SK-N-SH (cell line): ENCODE data around the gene GADL1. TPM values are rescaled to one million over a fixed set of nuclear protein-coding genes. Genes with fewer than 3 reads are reported as not detected.
A peak's percentile ranks its signal among the peaks of the same experiment; 100 is the strongest.

ENCODE experiments used
- CTCF ChIA-PET: fragments of 300-600, 350-600 bp; formaldehyde crosslinking; extraction: SDS; loops from one replicate; lab custom pipeline; 2021; lab: Yijun Ruan, JAX
- POLR2A ChIA-PET: fragments of 350-600 bp; sonication (Branson Sonifier 250); formaldehyde crosslinking; extraction: SDS; loops from one replicate; lab custom pipeline; 2020; ENCODE audit warnings: antibody characterized with exemption, inconsistent platforms; lab: Yijun Ruan, JAX
- DNase-seq: peaks from one replicate; pipeline ENCODE4 v3.0.0; 2012
- H2AFZ ChIP-seq: fragments of 200-600 bp; sonication (generic); 2 replicates; pipeline ENCODE4 v1.8.1; 2016; ENCODE audit warnings: antibody characterized with exemption, mild to moderate bottlenecking, low read depth
- H3F3A ChIP-seq: fragments of 200-600 bp; sonication (generic); replicated peaks from 2 replicates; pipeline ENCODE3; 2016; ENCODE audit warnings: antibody characterized with exemption, mild to moderate bottlenecking; ENCODE audit not compliant: insufficient read depth
- H3K27ac ChIP-seq, 2 experiments: fragments of 200-500 bp in 1 of 2; fragments of 200-600 bp in 1 of 2; sonication (Bioruptor generic) in 1 of 2; sonication (generic), shearing (Covaris generic) in 1 of 2; 2 replicates each; pipeline versions ENCODE4 v1.5.1 to v1.6.1; 2014 to 2016; ENCODE audit warnings: low read depth in 2 of 2, inconsistent platforms in 1 of 2, low read length in 1 of 2, mild to moderate bottlenecking in 1 of 2, mixed read lengths in 1 of 2
- H3K27me3 ChIP-seq: fragments of 200-600 bp; sonication (generic), shearing (Covaris generic); 2 replicates; pipeline ENCODE4 v1.6.1; 2016; ENCODE audit warnings: mixed run types; ENCODE audit not compliant: insufficient read depth
- H3K36me3 ChIP-seq, 2 experiments: fragments of 200-500 bp in 1 of 2; fragments of 200-600 bp in 1 of 2; sonication (Bioruptor generic) in 1 of 2; sonication (generic) in 1 of 2; replicated peaks in 1 of 2; 2 replicates each; pipeline versions ENCODE3 to v1.5.1; 2014 to 2016; ENCODE audit warnings: low read length in 1 of 2, mild to moderate bottlenecking in 1 of 2; ENCODE audit not compliant: insufficient read depth in 2 of 2, control insufficient read depth in 1 of 2
- H3K4me1 ChIP-seq, 2 experiments: fragments of 200-500 bp in 1 of 2; fragments of 200-600 bp in 1 of 2; sonication (Bioruptor generic) in 1 of 2; sonication (generic), shearing (Covaris generic) in 1 of 2; 2 replicates each; pipeline versions ENCODE4 v1.5.1 to v1.6.1; 2014 to 2016; ENCODE audit warnings: low read depth in 1 of 2, low read length in 1 of 2, mixed run types in 1 of 2; ENCODE audit not compliant: insufficient read depth in 2 of 2, control insufficient read depth in 1 of 2
- H3K4me2 ChIP-seq: fragments of 200-600 bp; sonication (generic), shearing (Covaris generic); 2 replicates; pipeline ENCODE4 v1.6.1; 2017; ENCODE audit warnings: mixed run types
- H3K4me3 ChIP-seq, 2 experiments: fragments of 200-500 bp in 1 of 2; fragments of 200-600 bp in 1 of 2; sonication (Bioruptor generic) in 1 of 2; sonication (generic), shearing (Covaris generic) in 1 of 2; 2 replicates each; pipeline versions ENCODE4 v1.5.1 to v1.8.1; 2014 to 2016; ENCODE audit warnings: low read depth in 2 of 2, inconsistent platforms in 1 of 2, low read length in 1 of 2, mild to moderate bottlenecking in 1 of 2, mixed read lengths in 1 of 2, moderate library complexity in 1 of 2
- H3K79me2 ChIP-seq: fragments of 200-600 bp; sonication (generic); 2 replicates; pipeline ENCODE4 v1.8.1; 2017; ENCODE audit warnings: mild to moderate bottlenecking; ENCODE audit not compliant: insufficient read depth
- H3K9ac ChIP-seq: fragments of 200-600 bp; sonication (generic); 2 replicates; pipeline ENCODE4 v1.6.1; 2017; ENCODE audit warnings: mixed run types
- H3K9me2 ChIP-seq: fragments of 200-600 bp; sonication (generic); 2 replicates; pipeline ENCODE4 v1.6.1; 2017; ENCODE audit warnings: mixed run types
- H3K9me3 ChIP-seq: fragments of 200-600 bp; sonication (generic); 2 replicates; pipeline ENCODE4 v1.6.1; 2017; ENCODE audit warnings: mixed run types, mild to moderate bottlenecking, moderate library complexity
- H4K20me1 ChIP-seq: fragments of 200-600 bp; sonication (generic); 2 replicates; pipeline ENCODE4 v1.6.1; 2017; ENCODE audit warnings: mild to moderate bottlenecking, mixed run types; ENCODE audit not compliant: insufficient read depth
- ELF1 ChIP-seq: IDR thresholded peaks from 2 replicates; pipeline ENCODE4 v1.4.0; 2012
- FOSL2 ChIP-seq: IDR thresholded peaks from 2 replicates; pipeline ENCODE4 v1.4.0; 2012; ENCODE audit warnings: low read depth, mild to moderate bottlenecking, moderate library complexity, borderline replicate concordance
- FOXJ3 ChIP-seq: sonication (generic); formaldehyde crosslinking; IDR thresholded peaks from 2 replicates; pipeline ENCODE4 v1.5.1; 2020; ENCODE audit warnings: mild to moderate bottlenecking, missing genetic modification reagents
- GABPA ChIP-seq: IDR thresholded peaks from 2 replicates; pipeline ENCODE4 v1.4.0; 2012; ENCODE audit warnings: low read depth, mild to moderate bottlenecking
- GATA2 ChIP-seq: sonication (generic); formaldehyde crosslinking; IDR thresholded peaks from 2 replicates; pipeline ENCODE4 v1.5.0; 2020; ENCODE audit warnings: mild to moderate bottlenecking, missing genetic modification reagents
- JUND ChIP-seq: IDR thresholded peaks from 2 replicates; pipeline ENCODE4 v1.4.0; 2012
- MAX ChIP-seq: IDR thresholded peaks from 2 replicates; pipeline ENCODE4 v1.4.0; 2012; ENCODE audit warnings: low read depth
- MEF2A ChIP-seq: IDR thresholded peaks from 2 replicates; pipeline ENCODE4 v1.4.0; 2012; ENCODE audit warnings: low read depth, borderline replicate concordance
- MXI1 ChIP-seq: IDR thresholded peaks from 2 replicates; pipeline ENCODE4 v1.6.1; 2012; ENCODE audit warnings: mild to moderate bottlenecking, low read depth, low read length, improper control_type of control experiment
- NFIC ChIP-seq: IDR thresholded peaks from 2 replicates; pipeline ENCODE4 v1.4.0; 2012; ENCODE audit warnings: borderline replicate concordance
- POLR2AphosphoS5 ChIP-seq: IDR thresholded peaks from 2 replicates; pipeline ENCODE4 v1.6.1; 2012; ENCODE audit warnings: low read depth, low read length
- RAD21 ChIP-seq: IDR thresholded peaks from 2 replicates; pipeline ENCODE4 v1.6.1; 2012; ENCODE audit warnings: mild to moderate bottlenecking, low read length
- RCOR1 ChIP-seq: fragments of 150-350 bp; IDR thresholded peaks from 2 replicates; pipeline ENCODE4 v1.6.1; 2017; ENCODE audit warnings: antibody characterized with exemption, low read length
- RXRA ChIP-seq: IDR thresholded peaks from 2 replicates; pipeline ENCODE4 v1.4.0; 2012; ENCODE audit warnings: low read depth, mild to moderate bottlenecking, borderline replicate concordance
- SIN3A ChIP-seq: IDR thresholded peaks from 2 replicates; pipeline ENCODE4 v1.6.1; 2012; ENCODE audit warnings: low read depth, mild to moderate bottlenecking, low read length, moderate library complexity, borderline replicate concordance
- SMC3 ChIP-seq: IDR thresholded peaks from 2 replicates; pipeline ENCODE4 v1.6.1; 2012; ENCODE audit warnings: low read depth, low read length, improper control_type of control experiment
- TCF12 ChIP-seq: IDR thresholded peaks from 2 replicates; pipeline ENCODE4 v1.4.0; 2012
- USF2 ChIP-seq: fragments of 150-350 bp; IDR thresholded peaks from 2 replicates; pipeline ENCODE4 v1.6.1; 2017; ENCODE audit warnings: antibody characterized with exemption, low read length, low read depth, borderline replicate concordance
- ZBTB33 ChIP-seq: IDR thresholded peaks from 2 replicates; pipeline ENCODE4 v1.4.0; 2012; ENCODE audit warnings: low read depth, borderline replicate concordance
- WGBS: methylation state at CpG from one replicate; pipeline ENCODE4 v1.1.6; 2017; ENCODE audit warnings: low lambda C conversion rate; 5-methylcytosine and 5-hydroxymethylcytosine counted together
- polyA plus RNA-seq, 3 experiments: library from polyadenylated mRNA; depleted of rRNA; stranded (reverse); fragments of >200 nt; gene quantifications; 2 replicates each; pipeline ENCODE4 v1.2.3, GENCODE V29; 2012
- TF ChIP-seq, protein P1 (sequence below): fragments of 200-600 bp; sonication (generic); IDR thresholded peaks from 2 replicates; pipeline ENCODE4 v1.6.1; 2017; ENCODE audit warnings: antibody characterized with exemption, mild to moderate bottlenecking, moderate library complexity
- TF ChIP-seq, protein P2 (sequence below): IDR thresholded peaks from 2 replicates; pipeline ENCODE4 v1.4.0; 2012; ENCODE audit warnings: low read depth, borderline replicate concordance

The GADL1 gene
- polyA plus RNA-seq, 1 of the 3 experiments (the other 2 are of a cell fraction), result not detected

- Histone ChIP-seq H3K79me2 (peaks cover 44% of the 10 kb centered on the region), H3K9me3 (no peaks in the 10 kb centered on the region), H3K4me1 (peaks cover 33 to 46% of the 10 kb centered on the region in 2 experiments), H2AFZ (no peak overlapping the region), H3K4me3 (no peak overlapping the region), H3K27ac (peak overlapping the region; percentile 80 to 96), H3K9ac (no peak overlapping the region), H3K36me3 (peaks cover 19 to 59% of the 10 kb centered on the region in 2 experiments)
- no peak for TF ChIP-seq GATA2 (CRISPR knock-in tag)
- TF ChIP-seq JUND, result no peak
- TF ChIP-seq MXI1, result no peak
- no peak for TF ChIP-seq USF2
- TF ChIP-seq, all 33 proteins: peak for 0
- DNase-seq, result no peak
- Histone ChIP-seq H3F3A (peaks cover 30% of the 10 kb centered on the region), H3K9me2 (no peaks in the 10 kb centered on the region), H3K4me2 (peak overlapping the region; percentile 65; the same call in 1 of the 2 replicates), H3K27me3 (no peaks in the 10 kb centered on the region), H4K20me1 (no peaks in the 10 kb centered on the region)
- ChIA-PET CTCF (interaction anchor here (0.7 to 9.4 kb wide), 4 partner anchors 31 to 648 kb away, joined by 3 to 117 read pairs (median 7); partner anchors contain the start of gene TGFBR2), POLR2A (no interaction called here)
- WGBS, result 100% methylated on average over 2 of the region's 2 CpGs
Measured at GRCh38 chr3:30690199-30690598, 204.3 kb downstream of the GADL1 start.

- Histone ChIP-seq H3K36me3 (peaks cover 18 to 56% of the 10 kb centered on the region in 2 experiments), H3K9me2 (no peaks in the 10 kb centered on the region), H3F3A (peaks cover 30% of the 10 kb centered on the region), H3K4me3 (peak overlapping the region in 1 of 2 experiments; percentile 17; a peak in 2 of 4 replicates), H3K9ac (peak overlapping the region; percentile 26; the same call in 1 of the 2 replicates), H3K79me2 (peaks cover 53% of the 10 kb centered on the region), H3K27ac (peak overlapping the region; percentile 80 to 96), H3K27me3 (no peaks in the 10 kb centered on the region), H4K20me1 (no peaks in the 10 kb centered on the region), H3K4me1 (peaks cover 31 to 58% of the 10 kb centered on the region in 2 experiments), H2AFZ (0 out of 2 replicates have a peak overlapping the region, but pooled peaks have one; percentile 34), H3K4me2 (peak overlapping the region; percentile 65), H3K9me3 (no peaks in the 10 kb centered on the region)
- 26% methylated on average over 10 of the region's 10 CpGs for WGBS
- peak; percentile 71 for DNase-seq
- ChIA-PET CTCF (interaction anchor here (0.6 to 3.0 kb wide), 5 partner anchors 34 to 646 kb away, joined by 3 to 11 read pairs (median 3); no protein-coding TSS in a partner anchor), POLR2A (no interaction called here)
- TF ChIP-seq RAD21, result peak; percentile 46
- TF ChIP-seq, protein P1, sequence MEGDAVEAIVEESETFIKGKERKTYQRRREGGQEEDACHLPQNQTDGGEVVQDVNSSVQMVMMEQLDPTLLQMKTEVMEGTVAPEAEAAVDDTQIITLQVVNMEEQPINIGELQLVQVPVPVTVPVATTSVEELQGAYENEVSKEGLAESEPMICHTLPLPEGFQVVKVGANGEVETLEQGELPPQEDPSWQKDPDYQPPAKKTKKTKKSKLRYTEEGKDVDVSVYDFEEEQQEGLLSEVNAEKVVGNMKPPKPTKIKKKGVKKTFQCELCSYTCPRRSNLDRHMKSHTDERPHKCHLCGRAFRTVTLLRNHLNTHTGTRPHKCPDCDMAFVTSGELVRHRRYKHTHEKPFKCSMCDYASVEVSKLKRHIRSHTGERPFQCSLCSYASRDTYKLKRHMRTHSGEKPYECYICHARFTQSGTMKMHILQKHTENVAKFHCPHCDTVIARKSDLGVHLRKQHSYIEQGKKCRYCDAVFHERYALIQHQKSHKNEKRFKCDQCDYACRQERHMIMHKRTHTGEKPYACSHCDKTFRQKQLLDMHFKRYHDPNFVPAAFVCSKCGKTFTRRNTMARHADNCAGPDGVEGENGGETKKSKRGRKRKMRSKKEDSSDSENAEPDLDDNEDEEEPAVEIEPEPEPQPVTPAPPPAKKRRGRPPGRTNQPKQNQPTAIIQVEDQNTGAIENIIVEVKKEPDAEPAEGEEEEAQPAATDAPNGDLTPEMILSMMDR, result no peak
- TF ChIP-seq MXI1, result peak; percentile 59; the same call in 1 of the 2 replicates
- TF ChIP-seq FOSL2, result peak; percentile 23
- TF ChIP-seq SIN3A, result no peak
- no peak for TF ChIP-seq ELF1
- peak; percentile 14; the same call in 1 of the 2 replicates for TF ChIP-seq SMC3
- no peak for TF ChIP-seq GABPA
- no peak for TF ChIP-seq ZBTB33
- no peak for TF ChIP-seq MEF2A
- TF ChIP-seq POLR2AphosphoS5, result no peak; the same call in 1 of the 2 replicates
- peak; percentile 81 for TF ChIP-seq TCF12
- peak; percentile 99 for TF ChIP-seq FOXJ3
- TF ChIP-seq NFIC, result peak; percentile 87
- TF ChIP-seq RCOR1, result peak; percentile 95
- TF ChIP-seq, protein P2, sequence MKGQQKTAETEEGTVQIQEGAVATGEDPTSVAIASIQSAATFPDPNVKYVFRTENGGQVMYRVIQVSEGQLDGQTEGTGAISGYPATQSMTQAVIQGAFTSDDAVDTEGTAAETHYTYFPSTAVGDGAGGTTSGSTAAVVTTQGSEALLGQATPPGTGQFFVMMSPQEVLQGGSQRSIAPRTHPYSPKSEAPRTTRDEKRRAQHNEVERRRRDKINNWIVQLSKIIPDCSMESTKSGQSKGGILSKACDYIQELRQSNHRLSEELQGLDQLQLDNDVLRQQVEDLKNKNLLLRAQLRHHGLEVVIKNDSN, result no peak
- TF ChIP-seq MAX, result no peak
- TF ChIP-seq RXRA, result peak; percentile 17; the same call in 1 of the 2 replicates
Measured at GRCh38 chr3:30688776-30689641, 205.5 kb downstream of the GADL1 start.
